GM12873 (cell line): ENCODE measurements around the gene RESP18.

Experiments used
- CTCF ChIP-seq: IDR thresholded peaks from 2 replicates; pipeline ENCODE4 v1.5.1; 2012; ENCODE audit warnings: low read depth, mild to moderate bottlenecking, moderate library complexity, low read length, control low read depth; ENCODE audit not compliant: insufficient read depth; ENCODE audit errors: missing control alignments

RESP18 gene

GRCh38 chr2:219325136-219325535, 7.4 kb downstream of the RESP18 start:
- no peak for TF ChIP-seq CTCF

GRCh38 chr2:219323434-219323833, 9.1 kb downstream of the RESP18 start:
- no peak for TF ChIP-seq CTCF

GRCh38 chr2:219314804-219315468, 17.6 kb downstream of the RESP18 start:
- no peak for TF ChIP-seq CTCF

- no peak for TF ChIP-seq CTCF
These were observed 23.3 kb downstream of the RESP18 start, which contains the start of gene PTPRN for GRCh38 chr2:219309278-219309677. PTPRN (minus strand) TSS chr2:219309401; CDS start chr2:219309332, 69 bp downstream.

- TF ChIP-seq CTCF, result no peak
These were observed 24.1 kb downstream of the RESP18 start for GRCh38 chr2:219308142-219309101.

GRCh38 chr2:219306047-219306446, 26.5 kb downstream of the RESP18 start:
- TF ChIP-seq CTCF, result no peak

GRCh38 chr2:219304223-219304622, 28.3 kb downstream of the RESP18 start:
- no peak for TF ChIP-seq CTCF
